Testis (tissue), 3 donors: ENCODE measurements around the gene ZBTB20. TPM values are rescaled to one million over a fixed set of nuclear protein-coding genes. Genes with fewer than 3 reads are reported as not detected.

Experiments used
- DNase-seq: peaks from one replicate; pipeline ENCODE4 v3.0.0-alpha.2; 2019
- H3K27ac ChIP-seq, 2 donors: fragments of 200-600 bp; sonication (generic); one replicate each; pipeline ENCODE4 v1.5.1; 2019
- H3K27me3 ChIP-seq: fragments of 200-600 bp; sonication (generic); one replicate; pipeline ENCODE4 v1.5.1; 2019
- H3K36me3 ChIP-seq: fragments of 200-600 bp; sonication (generic); one replicate; pipeline ENCODE4 v1.5.1; 2017; ENCODE audit warnings: low read depth; ENCODE audit errors: missing control alignments
- H3K4me1 ChIP-seq: fragments of 200-600 bp; sonication (generic); one replicate; pipeline ENCODE4 v1.5.1; 2019
- H3K4me3 ChIP-seq, 2 donors: fragments of 200-600 bp; sonication (generic); one replicate each; pipeline ENCODE4 v1.5.1; 2017 to 2019
- H3K9me3 ChIP-seq: fragments of 200-600 bp; sonication (generic); one replicate; pipeline ENCODE4 v1.5.1; 2017
- CTCF ChIP-seq, 3 experiments: fragments of 450-650 bp in 2 of 3; fragments of 200-600 bp in 1 of 3; sonication (generic) in 1 of 3; IDR thresholded peaks; one replicate each; pipeline ENCODE4 v1.5.1; 2016 to 2019; ENCODE audit warnings: antibody characterized with exemption in 3 of 3, mild to moderate bottlenecking in 2 of 3, moderate library complexity in 1 of 3
- POLR2A ChIP-seq: fragments of 450-650 bp; IDR thresholded peaks from one replicate; pipeline ENCODE4 v1.6.1; 2017; ENCODE audit warnings: antibody characterized with exemption, mild to moderate bottlenecking, moderate library complexity
- WGBS, 2 donors: methylation state at CpG; one replicate each; pipeline ENCODE4 v1.1.5; 2018; 5-methylcytosine and 5-hydroxymethylcytosine counted together
- intact Hi-C: fragments of 100-400 bp; cut with DNase I; formaldehyde crosslinking; loops from one replicate; pipeline ENCODE4 v1.15.1; 2023; ENCODE audit warnings: low total_unique reads
- polyA plus RNA-seq: library from polyadenylated mRNA; stranded (reverse); fragments of 350-450 nt; fragmentation: Illumina TruSeq; extraction: RNeasy Lipid Tissue Mini Kit (QIAGEN cat#74804); gene quantifications from one replicate; pipeline ENCODE4 v1.2.3, GENCODE V29; 2014; ENCODE audit warnings: low read depth, low replicate concordance; ENCODE audit not compliant: insufficient read depth
- total RNA-seq, 2 donors: library from RNA; depleted of rRNA; stranded (reverse); fragments of >200 nt; gene quantifications; one replicate each; pipeline ENCODE4 v1.2.3, GENCODE V29; 2016

ZBTB20 gene
- total and polyA plus RNA-seq, 3 donors from 2014 or later = 36.8 to 179 (median 126) TPM

- Histone ChIP-seq H3K9me3 (no peaks in the 10 kb centered on the region), H3K4me3 (no peak overlapping the region), H3K36me3 (no peaks in the 10 kb centered on the region), H3K27me3 (no peaks in the 10 kb centered on the region), H3K4me1 (peaks cover 8% of the 10 kb centered on the region), H3K27ac (no peak overlapping the region)
- intact Hi-C loops = no loop called here
- 69 to 72% methylated on average over 2 of the region's 2 CpGs for WGBS, 2 donors
- TF ChIP-seq CTCF (IDR thresholded peaks at IDR 0.05) (no peak), POLR2A (no peak)
- DNase-seq = no peak
Observed at GRCh38 chr3:115086344-115086743, 60.7 kb downstream of the ZBTB20 start.

- Histone ChIP-seq H3K4me1 (peaks cover 8% of the 10 kb centered on the region), H3K9me3 (no peaks in the 10 kb centered on the region), H3K36me3 (no peaks in the 10 kb centered on the region), H3K27ac (peak overlapping the region; percentile 2 to 50), H3K27me3 (no peaks in the 10 kb centered on the region), H3K4me3 (no peak overlapping the region)
- no peak for DNase-seq
- TF ChIP-seq POLR2A (no peak), CTCF (IDR thresholded peaks at IDR 0.05) (peak; percentile 8 to 30 (median 21))
- intact Hi-C loops = no loop called here
- 50 to 51% methylated on average over 2 of the region's 2 CpGs for WGBS, 2 donors
Observed at GRCh38 chr3:115085197-115085865, 61.8 kb downstream of the ZBTB20 start.

- H3K27ac ChIP-seq = peak overlapping the region; percentile 2 to 50
- H3K4me1 ChIP-seq = peaks cover 8% of the 10 kb centered on the region
- no peak overlapping the region for H3K4me3 ChIP-seq
- no peaks in the 10 kb centered on the region for H3K9me3 ChIP-seq
- TF ChIP-seq CTCF (IDR thresholded peaks at IDR 0.05) = no peak
- no peaks in the 10 kb centered on the region for H3K27me3 ChIP-seq
- WGBS, 2 donors = 57 to 66% methylated on average over 4 of the region's 4 CpGs
- no peaks in the 10 kb centered on the region for H3K36me3 ChIP-seq
- DNase-seq = no peak
- intact Hi-C loops = no loop called here
Observed at GRCh38 chr3:115084686-115085085, 62.4 kb downstream of the ZBTB20 start.

- TF ChIP-seq POLR2A = no peak
- no peak for TF ChIP-seq CTCF (IDR thresholded peaks at IDR 0.05)
- Histone ChIP-seq H3K36me3 (no peaks in the 10 kb centered on the region), H3K4me3 (no peak overlapping the region), H3K4me1 (peaks cover 4% of the 10 kb centered on the region), H3K27ac (no peak overlapping the region), H3K9me3 (no peaks in the 10 kb centered on the region), H3K27me3 (no peaks in the 10 kb centered on the region)
- WGBS, 2 donors = 87 to 88% methylated on average over 6 of the region's 6 CpGs
- intact Hi-C loops = no loop called here
- DNase-seq = no peak
Observed at GRCh38 chr3:115082260-115082659, 64.8 kb downstream of the ZBTB20 start.

- H3K27me3 ChIP-seq = no peaks in the 10 kb centered on the region
- intact Hi-C loops = no loop called here
Observed at GRCh38 chr3:115081444-115081843, 65.6 kb downstream of the ZBTB20 start.

More at GRCh38 chr3:115081444-115081843, 65.6 kb downstream of the ZBTB20 start:
- DNase-seq = no peak
- TF ChIP-seq CTCF (IDR thresholded peaks at IDR 0.05) = no peak
- no peak for TF ChIP-seq POLR2A
- Histone ChIP-seq H3K36me3 (no peaks in the 10 kb centered on the region), H3K27ac (no peak overlapping the region), H3K4me1 (no peaks in the 10 kb centered on the region), H3K9me3 (no peaks in the 10 kb centered on the region), H3K4me3 (no peak overlapping the region)
